Keratinocyte (primary cell): ENCODE measurements around the gene PDCD1LG2. TPM values are rescaled to one million over a fixed set of nuclear protein-coding genes. Genes with fewer than 3 reads are reported as not detected.

Source experiments
- DNase-seq: peaks from one replicate; pipeline ENCODE4 v3.0.0-alpha.2; 2011; ENCODE audit warnings: low read depth, missing footprints, low spot score
- FAIRE-seq: peaks from 2 replicates; lab custom pipeline; 2011; peaks lifted over from hg19 to GRCh38; lab: Jason Lieb, UNC
- H2AFZ ChIP-seq: 2 replicates; pipeline ENCODE4 v1.6.0; 2012; ENCODE audit warnings: low read length, control low read depth, inconsistent platforms; ENCODE audit not compliant: control insufficient read depth
- H3K27ac ChIP-seq: 2 replicates; pipeline ENCODE4 v1.5.1; 2011; ENCODE audit warnings: low read length; ENCODE audit not compliant: control insufficient read depth, insufficient read depth
- H3K27me3 ChIP-seq: 3 replicates; pipeline ENCODE4 v1.6.0; 2011; ENCODE audit warnings: low read length; ENCODE audit not compliant: control insufficient read depth, insufficient read depth; ENCODE audit errors: extremely low read depth
- H3K36me3 ChIP-seq, 2 experiments: 2 replicates in 1 of 2; 3 replicates in 1 of 2; pipeline ENCODE4 v1.5.1; 2011; ENCODE audit warnings: low read length in 2 of 2, mild to moderate bottlenecking in 1 of 2; ENCODE audit not compliant: control insufficient read depth in 2 of 2, insufficient read depth in 2 of 2; ENCODE audit errors: extremely low read depth in 1 of 2
- H3K4me1 ChIP-seq: 3 replicates; pipeline ENCODE4 v1.5.1; 2011; ENCODE audit warnings: low read length; ENCODE audit not compliant: control insufficient read depth, insufficient read depth; ENCODE audit errors: extremely low read depth
- H3K4me2 ChIP-seq: 3 replicates; pipeline ENCODE4 v1.6.0; 2011; ENCODE audit warnings: low read depth, low read length; ENCODE audit not compliant: control insufficient read depth, insufficient read depth; ENCODE audit errors: extremely low read depth
- H3K4me3 ChIP-seq, 3 experiments: fragments of 200-600 bp in 1 of 3; sonication (generic) in 1 of 3; 2 replicates in 2 of 3; 3 replicates in 1 of 3; pipeline ENCODE4 v1.5.1; 2011 to 2016; ENCODE audit warnings: low read length in 3 of 3, mild to moderate bottlenecking in 3 of 3, control low read depth in 2 of 3, inconsistent platforms in 1 of 3, low read depth in 1 of 3, mixed read lengths in 1 of 3, mixed run types in 1 of 3, moderate library complexity in 1 of 3; ENCODE audit not compliant: control insufficient read depth in 2 of 3, insufficient read depth in 2 of 3; ENCODE audit errors: extremely low read depth in 1 of 3
- H3K79me2 ChIP-seq: 2 replicates; pipeline ENCODE4 v1.6.0; 2012; ENCODE audit warnings: low read length; ENCODE audit not compliant: control insufficient read depth, insufficient read depth
- H3K9ac ChIP-seq: 3 replicates; pipeline ENCODE4 v1.6.0; 2011; ENCODE audit warnings: low read length; ENCODE audit not compliant: control insufficient read depth, insufficient read depth; ENCODE audit errors: extremely low read depth
- H3K9me1 ChIP-seq: 3 replicates; pipeline ENCODE4 v1.6.0; 2011; ENCODE audit warnings: low read length; ENCODE audit not compliant: control insufficient read depth, insufficient read depth; ENCODE audit errors: extremely low read depth
- H3K9me3 ChIP-seq: 2 replicates; pipeline ENCODE4 v1.5.1; 2012; ENCODE audit warnings: low read depth, low read length; ENCODE audit not compliant: control insufficient read depth
- H4K20me1 ChIP-seq: 3 replicates; pipeline ENCODE4 v1.6.0; 2011; ENCODE audit warnings: low read length; ENCODE audit not compliant: control insufficient read depth, insufficient read depth; ENCODE audit errors: extremely low read depth
- CTCF ChIP-seq, 3 experiments: IDR thresholded peaks in 1 of 3; conservative IDR thresholded peaks in 1 of 3; optimal IDR thresholded peaks in 1 of 3; 2 replicates in 2 of 3; 3 replicates in 1 of 3; pipeline versions ENCODE3 to v1.5.1; 2011; ENCODE audit warnings: low read length in 3 of 3, mild to moderate bottlenecking in 3 of 3, moderate library complexity in 2 of 3, control low read depth in 1 of 3, inconsistent platforms in 1 of 3; ENCODE audit not compliant: insufficient read depth in 2 of 3; ENCODE audit errors: extremely low read depth in 1 of 3
- EZH2 ChIP-seq: IDR thresholded peaks from one replicate; pipeline ENCODE4 v1.6.1; 2012; ENCODE audit warnings: inconsistent platforms, mild to moderate bottlenecking, low read length, moderate library complexity
- dilution Hi-C: fragments of 300-500 bp; cut with MboI; formaldehyde crosslinking; loops from one replicate; pipeline ENCODE4 v1.7.0; 2020; ENCODE audit warnings: low sequenced_read_pairs; ENCODE audit not compliant: extremely low pct_ligation_motif_present
- polyA plus RNA-seq, 5 experiments: library from polyadenylated mRNA; depleted of rRNA in 3 of 5; stranded (reverse) in 3 of 5; stranded (forward) in 1 of 5; unstranded in 1 of 5; fragments of >200 nt; gene quantifications; 1 replicate in 1 of 5; 2 replicates in 3 of 5; 3 replicates in 1 of 5; pipeline versions ENCODE4 v1.2.1 to v1.2.3, GENCODE V29; 2011 to 2012; ENCODE audit warnings: missing spikeins in 2 of 5, low read depth in 1 of 5, low replicate concordance in 1 of 5

The PDCD1LG2 gene
- polyA plus RNA-seq, 1 donor (not counting 4 experiments of a cell fraction or from before 2014, with no cell fraction given) = 20.2 TPM

GRCh38 chr9:5582835-5583195, 72.5 kb downstream of the PDCD1LG2 start:
- no peaks in the 10 kb centered on the region for H3K79me2 ChIP-seq
- peaks cover 40% of the 10 kb centered on the region for H3K4me1 ChIP-seq
- H3K9me3 ChIP-seq = no peaks in the 10 kb centered on the region
- no peak for TF ChIP-seq CTCF (optimal IDR thresholded peaks at IDR 0.05 in 1 of 3, IDR thresholded peaks at IDR 0.05 in 1 of 3, conservative IDR thresholded peaks at IDR 0.05 in 1 of 3; ENCODE audit: extremely low read depth in 1 of 3, insufficient read depth in 2 of 3, low read length in 3 of 3)
- TF ChIP-seq EZH2 = no peak
- dilution Hi-C loops = no loop called here
- H3K27ac ChIP-seq = peak overlapping the region; percentile 41
- no peak for DNase-seq
- H3K4me2 ChIP-seq = peak overlapping the region; percentile 36
- no peaks in the 10 kb centered on the region for H4K20me1 ChIP-seq
- peak; percentile 85 for FAIRE-seq
- peak overlapping the region; percentile 41 for H2AFZ ChIP-seq
- H3K9ac ChIP-seq = no peak overlapping the region
- H3K27me3 ChIP-seq = no peaks in the 10 kb centered on the region
- no peaks in the 10 kb centered on the region for H3K9me1 ChIP-seq
- H3K4me3 ChIP-seq = no peak overlapping the region
- no peaks in the 10 kb centered on the region for H3K36me3 ChIP-seq

GRCh38 chr9:5586391-5586802, 76.1 kb downstream of the PDCD1LG2 start:
- dilution Hi-C loops = no loop called here

More at GRCh38 chr9:5586391-5586802, 76.1 kb downstream of the PDCD1LG2 start:
- TF ChIP-seq CTCF (optimal IDR thresholded peaks at IDR 0.05 in 1 of 3, IDR thresholded peaks at IDR 0.05 in 1 of 3, conservative IDR thresholded peaks at IDR 0.05 in 1 of 3; ENCODE audit: extremely low read depth in 1 of 3, insufficient read depth in 2 of 3, low read length in 3 of 3) (no peak), EZH2 (no peak)
- Histone ChIP-seq H3K27ac (peak overlapping the region; percentile 32), H3K27me3 (no peaks in the 10 kb centered on the region), H3K4me2 (no peak overlapping the region), H2AFZ (no peak overlapping the region), H3K9me1 (no peaks in the 10 kb centered on the region), H3K4me1 (peaks cover 31% of the 10 kb centered on the region), H3K9me3 (no peaks in the 10 kb centered on the region), H3K79me2 (no peaks in the 10 kb centered on the region), H4K20me1 (no peaks in the 10 kb centered on the region), H3K36me3 (no peaks in the 10 kb centered on the region), H3K9ac (no peak overlapping the region), H3K4me3 (no peak overlapping the region)
- no peak for FAIRE-seq
- no peak for DNase-seq
